DMS153 (cell line): ENCODE data around the gene ZIC5.
"Not testable (repeated sequence)": the region's sequence is repeated elsewhere in the genome, so short reads cannot be mapped to it uniquely, and the experiment has no call there.

ENCODE experiments used
- DNase-seq: peaks from one replicate; lab custom pipeline; 2025; lab: John Stamatoyannopoulos, UW

The ZIC5 gene

DNA sequence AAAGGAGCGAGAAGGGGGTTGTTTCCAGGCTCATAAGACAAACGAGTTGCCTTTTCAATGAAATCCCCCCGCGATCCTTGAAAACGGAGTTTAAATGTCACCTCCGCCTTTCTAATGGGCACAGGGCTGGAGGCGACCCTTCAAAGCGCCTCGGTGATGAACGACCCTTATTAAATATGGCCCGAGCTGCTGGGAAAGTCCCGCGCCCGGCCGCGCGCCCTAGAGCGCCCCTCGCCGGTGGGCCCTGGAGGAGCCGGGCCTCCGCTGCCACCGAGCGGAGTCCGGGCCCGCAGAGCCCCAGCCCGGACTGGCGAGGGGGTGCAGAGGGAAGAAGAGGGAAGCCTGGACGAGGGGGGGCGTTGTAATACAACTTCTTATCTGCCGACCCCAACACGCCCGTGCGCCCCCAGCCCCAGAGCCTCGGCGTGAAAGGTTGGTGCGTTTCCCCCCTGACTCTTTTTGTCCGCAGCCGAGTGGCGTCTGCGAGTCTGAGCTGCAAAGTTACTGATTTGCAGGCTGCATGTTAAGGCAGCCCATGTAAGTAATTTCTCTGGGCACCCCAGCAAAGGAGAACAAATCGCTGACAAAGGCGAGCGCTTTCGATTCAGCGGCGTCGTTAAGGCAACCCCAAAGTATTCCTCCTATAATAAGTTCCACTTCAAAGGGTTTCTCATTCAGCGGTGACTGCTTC lies 11.9 kb downstream of the ZIC5 start:
- DNase-seq: no peak

- no peak for DNase-seq
Measured at GRCh38 chr13:99959127-99959539, 12.4 kb downstream of the ZIC5 start.

- DNase-seq: no peak
Measured at GRCh38 chr13:99958406-99959126, 13.0 kb downstream of the ZIC5 start.

GRCh38 chr13:99956473-99957349 lies 14.9 kb downstream of the ZIC5 start:
- no peak for DNase-seq

GRCh38 chr13:99955747-99956472 lies 15.7 kb downstream of the ZIC5 start:
- no peak for DNase-seq

DNA sequence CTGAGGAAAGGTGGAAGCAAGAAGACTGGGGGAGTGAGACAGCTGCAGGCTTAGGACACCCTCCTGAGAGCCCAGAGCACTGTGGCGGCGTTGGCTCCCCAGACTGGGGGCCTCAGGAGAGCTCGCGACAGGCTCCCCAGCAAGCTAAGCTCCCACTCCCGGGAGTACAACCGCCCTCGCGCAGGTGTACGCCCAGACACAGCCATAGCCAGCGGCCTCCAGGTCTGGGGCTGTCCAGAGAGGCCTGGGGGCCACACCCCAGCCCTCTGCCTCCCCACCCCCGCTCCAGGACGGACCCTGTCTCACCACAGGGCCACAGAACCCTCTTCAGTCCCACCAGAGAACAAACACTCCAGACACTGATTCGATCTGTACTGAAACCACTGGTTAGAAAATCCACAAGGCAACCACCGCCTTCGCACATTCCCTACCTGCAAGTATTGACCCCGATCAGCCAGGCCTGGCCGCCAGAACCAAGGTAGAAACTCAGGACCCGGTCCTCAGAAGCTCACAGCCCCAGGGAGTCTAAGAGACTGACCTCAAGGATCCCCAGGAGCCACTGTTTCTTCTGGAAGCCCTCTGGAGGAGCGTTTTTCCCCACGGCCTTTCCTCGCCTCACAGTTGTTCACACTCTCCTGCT lies 16.3 kb downstream of the ZIC5 start:
- no peak for DNase-seq

DNA sequence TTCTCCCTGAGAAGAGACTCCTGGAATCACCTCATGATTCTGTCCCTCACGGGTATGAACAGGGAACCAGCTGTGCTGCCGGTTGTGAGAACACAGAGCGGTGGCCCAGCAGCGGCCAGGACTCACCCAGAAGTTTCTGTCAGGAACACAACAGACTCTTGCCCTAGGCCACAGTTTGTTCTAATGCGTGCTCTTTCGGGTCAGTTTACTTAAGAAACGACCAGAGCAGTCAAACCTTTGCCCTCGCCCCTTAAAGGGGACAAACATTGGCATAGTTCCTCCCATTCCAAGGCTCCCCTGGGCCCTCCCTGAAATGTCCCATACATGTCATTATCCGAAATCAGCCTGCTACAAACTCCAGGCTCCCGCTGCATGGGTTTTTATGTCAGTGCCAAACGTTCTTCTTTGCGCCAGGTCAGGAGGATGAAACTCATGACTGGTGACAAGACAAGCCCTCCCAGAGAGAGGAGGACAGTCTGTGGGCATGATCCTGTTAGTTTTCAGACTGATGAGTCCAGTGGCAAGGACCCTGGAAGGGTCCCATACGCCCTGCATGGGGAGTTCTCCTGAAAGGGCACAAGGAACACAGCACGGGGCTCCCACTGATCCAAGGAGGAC lies 18.3 kb downstream of the ZIC5 start:
- no peak for DNase-seq

DNA sequence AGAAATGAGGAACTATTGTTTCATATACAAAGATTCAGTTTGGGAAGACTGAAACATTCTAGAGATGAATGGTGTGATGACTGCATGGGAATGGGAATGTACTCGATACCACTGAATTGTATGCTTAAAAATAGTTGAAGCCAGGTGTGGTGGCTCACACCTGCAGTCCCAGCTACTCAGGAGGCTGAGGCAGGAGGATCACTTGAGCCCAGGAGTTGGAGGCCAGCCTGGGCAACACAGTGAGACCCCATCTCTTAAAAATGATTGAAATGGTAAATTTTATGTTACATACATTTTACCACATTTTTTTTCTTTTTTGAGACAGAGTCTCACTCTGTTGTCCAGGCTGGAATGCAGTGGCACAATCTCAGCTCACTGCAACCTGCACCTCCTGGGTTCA lies 19.9 kb downstream of the ZIC5 start:
- DNase-seq: not testable (repeated sequence)

- no peak for DNase-seq
Measured at GRCh38 chr13:99949679-99950413, 21.7 kb downstream of the ZIC5 start.

GRCh38 chr13:99948907-99949678 lies 22.5 kb downstream of the ZIC5 start:
- DNase-seq: no peak

DNA sequence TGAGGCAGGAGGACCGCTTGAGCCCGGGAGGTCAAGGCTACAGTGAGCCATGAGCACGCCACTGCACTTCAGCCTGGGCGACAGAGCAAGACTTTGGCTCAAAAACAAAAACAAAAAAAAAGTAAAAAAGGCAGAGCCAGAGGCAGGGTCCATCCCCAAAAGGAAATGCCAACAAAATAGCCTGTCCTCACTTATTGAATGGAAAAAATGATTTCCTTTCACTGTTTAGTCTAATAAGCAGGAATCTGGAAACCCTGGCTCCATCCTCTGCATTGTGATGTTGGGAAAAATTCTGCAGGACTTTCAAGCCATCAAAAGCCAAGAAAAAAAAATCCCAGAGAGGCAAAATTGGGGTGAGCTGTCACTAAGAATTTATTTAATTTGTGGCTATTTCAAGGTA lies 23.2 kb downstream of the ZIC5 start:
- DNase-seq: no peak

DNA sequence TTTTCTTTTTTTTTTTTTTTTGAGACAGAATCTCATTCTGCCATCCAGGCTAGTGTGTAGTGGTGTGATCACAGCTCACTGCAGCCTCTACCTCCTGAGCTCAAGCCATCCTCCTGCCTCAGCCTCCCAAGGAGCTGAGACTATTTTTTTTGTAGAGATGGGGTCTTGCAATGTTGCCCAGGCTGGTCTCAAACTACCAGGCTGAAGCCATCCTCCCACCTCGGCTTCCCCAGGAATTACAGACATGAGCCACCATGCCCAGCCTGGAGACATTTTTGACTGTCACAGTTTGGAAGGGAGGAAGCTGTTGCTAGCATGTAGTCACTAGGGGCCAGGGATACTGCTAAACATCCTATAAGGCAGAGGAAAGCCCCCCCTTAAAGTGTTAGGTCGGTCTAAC lies 23.9 kb downstream of the ZIC5 start:
- DNase-seq: no peak

- not testable (repeated sequence) for DNase-seq
Measured at GRCh38 chr13:99945515-99945914, 26.1 kb downstream of the ZIC5 start.

DNA sequence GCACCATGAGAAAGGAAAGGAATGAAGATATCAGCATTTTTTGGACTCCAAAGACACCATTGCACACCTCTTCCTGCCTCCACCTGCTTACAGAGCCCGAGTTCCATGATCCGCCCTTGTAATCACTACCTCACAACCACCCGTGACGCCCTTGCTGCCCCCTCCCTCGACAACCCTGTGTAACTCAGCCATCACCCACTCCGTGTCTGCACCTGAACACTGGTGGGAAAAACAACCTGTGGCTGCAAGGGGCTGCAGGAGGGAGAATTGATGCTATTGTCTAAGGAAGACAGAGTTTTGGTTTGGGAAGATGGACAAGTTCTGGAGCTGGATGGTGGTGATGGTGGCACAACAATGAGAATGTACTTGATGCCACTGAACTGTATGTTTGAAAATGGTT lies 27.0 kb downstream of the ZIC5 start:
- no peak for DNase-seq

GRCh38 chr13:99944102-99944501 lies 27.5 kb downstream of the ZIC5 start:
- DNase-seq: no peak

GRCh38 chr13:99941911-99942310 lies 29.7 kb downstream of the ZIC5 start:
- DNase-seq: no peak

GRCh38 chr13:99941086-99941485 lies 30.5 kb downstream of the ZIC5 start:
- peak; percentile 68 for DNase-seq

DNA sequence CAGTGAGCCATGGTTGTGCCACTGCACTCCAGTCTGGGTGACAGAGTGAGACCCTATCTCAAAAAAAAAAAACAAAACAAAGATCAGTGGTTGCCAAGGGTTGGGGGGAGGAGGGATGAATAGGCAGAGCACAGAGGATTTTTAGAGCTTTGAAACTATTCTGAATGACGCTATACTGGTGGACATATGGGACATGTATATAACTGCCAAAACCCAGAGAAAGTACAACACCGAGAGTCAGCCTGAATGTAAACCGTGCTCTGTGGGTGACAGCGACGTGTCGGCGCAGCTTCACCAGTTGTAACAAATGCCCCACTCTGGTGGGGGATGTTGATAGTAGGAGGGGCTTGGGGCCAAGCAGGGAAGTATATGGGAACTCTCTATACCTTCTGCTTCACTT lies 32.9 kb downstream of the ZIC5 start:
- DNase-seq: no peak

DNA sequence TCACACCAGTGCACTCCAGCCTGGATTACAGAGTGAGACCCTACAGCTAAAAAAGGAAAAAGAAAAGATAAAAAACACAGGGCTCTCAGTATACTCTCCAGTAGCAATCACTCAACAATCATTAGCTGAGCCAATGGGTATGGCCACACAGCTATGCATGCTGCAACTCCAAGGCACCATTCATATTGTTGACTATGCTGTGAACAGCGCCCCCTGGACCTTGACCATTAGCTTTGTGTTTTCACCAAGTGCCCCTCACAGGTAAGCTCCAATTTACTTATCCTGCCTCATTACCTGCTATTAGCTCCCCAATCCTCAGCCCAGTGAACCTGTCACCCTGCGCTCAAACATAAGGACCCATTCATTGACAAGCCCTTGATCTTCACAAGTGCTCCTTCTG lies 35.8 kb downstream of the ZIC5 start:
- DNase-seq: no peak

- no peak for DNase-seq
Measured at GRCh38 chr13:99932912-99933311, 38.7 kb downstream of the ZIC5 start.
